Thoracic aorta (tissue), 2 donors: ENCODE measurements around the gene TMEM219. TPM values are rescaled to one million over a fixed set of nuclear protein-coding genes. Genes with fewer than 3 reads are reported as not detected.

Source experiments
- ATAC-seq: fragments of 150-250 bp; one replicate; pipeline ENCODE4 v1.8.0; 2017; ENCODE audit warnings: low read depth; ENCODE audit not compliant: insufficient number of reproducible peaks, low FRiP score
- DNase-seq: peaks from one replicate; pipeline ENCODE4 v3.0.0-alpha.2; 2020; ENCODE audit warnings: low spot score
- H3K27ac ChIP-seq, 2 donors: fragments of 200-600 bp; sonication (generic); 1 replicate in 1 of 2; 2 replicates in 1 of 2; pipeline ENCODE4 v1.5.1; 2016; ENCODE audit warnings: mild to moderate bottlenecking in 2 of 2, moderate library complexity in 2 of 2
- H3K27me3 ChIP-seq: fragments of 200-600 bp; sonication (generic); replicated peaks from 2 replicates; pipeline ENCODE4 v1.6.0; 2016; ENCODE audit warnings: mild to moderate bottlenecking; ENCODE audit not compliant: insufficient read depth
- H3K36me3 ChIP-seq: fragments of 200-600 bp; sonication (generic); one replicate; pipeline ENCODE4 v1.5.1; 2016
- H3K4me1 ChIP-seq, 2 donors: fragments of 200-600 bp; sonication (generic); 1 replicate in 1 of 2; 2 replicates in 1 of 2; pipeline versions ENCODE4 v1.5.1 to v1.6.0; 2016; ENCODE audit warnings: low read depth in 2 of 2, mild to moderate bottlenecking in 1 of 2; ENCODE audit not compliant: control insufficient read depth in 1 of 2
- H3K4me3 ChIP-seq: fragments of 200-600 bp; sonication (generic); 2 replicates; pipeline ENCODE4 v1.5.1; 2016; ENCODE audit warnings: mild to moderate bottlenecking
- H3K9me3 ChIP-seq: fragments of 200-600 bp; sonication (generic); 2 replicates; pipeline ENCODE4 v1.5.1; 2016
- CTCF ChIP-seq: fragments of 200-600 bp; sonication (generic); IDR thresholded peaks from one replicate; pipeline ENCODE4 v1.5.1; 2019; ENCODE audit warnings: antibody characterized with exemption
- total RNA-seq, 2 donors: library from RNA; depleted of rRNA; stranded (reverse); fragments of >200 nt; gene quantifications; one replicate each; pipeline versions ENCODE4 v1.1.0 to v1.2.3, GENCODE V29; 2016

The TMEM219 gene
- total RNA-seq, 2 donors from 2014 or later: 79.7 to 161 TPM

GRCh38 chr16:29943846-29944799, 17.8 kb upstream of the TMEM219 start:
- no peaks in the 10 kb centered on the region for H3K9me3 ChIP-seq
- no peak for TF ChIP-seq CTCF
- H3K27me3 ChIP-seq: no peaks in the 10 kb centered on the region
- no peak overlapping the region for H3K4me3 ChIP-seq
- ATAC-seq (no peak), DNase-seq (no peak)
- H3K4me1 ChIP-seq: no peaks in the 10 kb centered on the region
- no peak overlapping the region for H3K27ac ChIP-seq
- no peaks in the 10 kb centered on the region for H3K36me3 ChIP-seq

- DNase-seq (no peak), ATAC-seq (no peak)
- H3K27me3 ChIP-seq: no peaks in the 10 kb centered on the region
- H3K9me3 ChIP-seq: no peaks in the 10 kb centered on the region
- no peak for TF ChIP-seq CTCF
- H3K27ac ChIP-seq: no peak overlapping the region
- no peaks in the 10 kb centered on the region for H3K4me1 ChIP-seq
- H3K4me3 ChIP-seq: no peak overlapping the region
- no peaks in the 10 kb centered on the region for H3K36me3 ChIP-seq
Measured at GRCh38 chr16:29947897-29948296, 14.0 kb upstream of the TMEM219 start.

GRCh38 chr16:29950806-29951461, 10.9 kb upstream of the TMEM219 start:
- H3K27me3 ChIP-seq: no peaks in the 10 kb centered on the region
- no peaks in the 10 kb centered on the region for H3K4me1 ChIP-seq
- DNase-seq: no peak
- no peaks in the 10 kb centered on the region for H3K9me3 ChIP-seq
- ATAC-seq: no peak
- TF ChIP-seq CTCF: no peak
- no peaks in the 10 kb centered on the region for H3K36me3 ChIP-seq
- H3K27ac ChIP-seq: no peak overlapping the region
- no peak overlapping the region for H3K4me3 ChIP-seq

- no peaks in the 10 kb centered on the region for H3K36me3 ChIP-seq
- no peak for ATAC-seq
Measured at GRCh38 chr16:29951625-29952365, 10.1 kb upstream of the TMEM219 start.

More at GRCh38 chr16:29951625-29952365, 10.1 kb upstream of the TMEM219 start:
- H3K4me1 ChIP-seq: no peaks in the 10 kb centered on the region
- no peak for TF ChIP-seq CTCF
- DNase-seq: no peak
- no peak overlapping the region for H3K4me3 ChIP-seq
- H3K27ac ChIP-seq: no peak overlapping the region
- H3K9me3 ChIP-seq: no peaks in the 10 kb centered on the region
- no peaks in the 10 kb centered on the region for H3K27me3 ChIP-seq
